Dendritic cell treated with granulocyte-macrophage colony-stimulating factor and Interleukin-4, amounts not matched to agents 40 ng/mL and 50 ng/mL, for 4 days (primary cell): Measurements from ENCODE around the gene NANS.
"Not testable (repeated sequence)": the region's sequence is repeated elsewhere in the genome, so short reads cannot be mapped to it uniquely, and the experiment has no call there.

Experiments used
- H3K27ac Mint-ChIP-seq: one replicate; pipeline ENCODE4 v1.8.0; 2022; ENCODE audit warnings: mild to moderate bottlenecking, mixed read lengths
- H3K27me3 Mint-ChIP-seq: one replicate; pipeline ENCODE4 v1.8.0; 2022; ENCODE audit warnings: mild to moderate bottlenecking, mixed read lengths
- H3K36me3 Mint-ChIP-seq: one replicate; pipeline ENCODE4 v1.8.0; 2022; ENCODE audit warnings: low read depth, mixed read lengths
- H3K4me1 Mint-ChIP-seq: one replicate; pipeline ENCODE4 v1.8.0; 2022; ENCODE audit warnings: low read depth, mixed read lengths
- H3K4me3 Mint-ChIP-seq: one replicate; pipeline ENCODE4 v1.8.0; 2022; ENCODE audit warnings: mild to moderate bottlenecking, moderate library complexity, mixed read lengths
- H3K9me3 Mint-ChIP-seq: one replicate; pipeline ENCODE4 v1.8.0; 2022; ENCODE audit warnings: mixed read lengths
- intact Hi-C: fragments of 100-400 bp; cut with micrococcal nuclease; formaldehyde crosslinking; loops from one replicate; pipeline ENCODE4 v1.15.0; 2022

The NANS gene

GRCh38 chr9:98075332-98075805 lies 18.8 kb downstream of the NANS start:
- Mint-ChIP-seq H3K4me3 (no peak overlapping the region), H3K27me3 (no peaks in the 10 kb centered on the region), H3K27ac (peak overlapping the region; percentile 63), H3K36me3 (peaks cover 72% of the 10 kb centered on the region), H3K4me1 (peaks cover 36% of the 10 kb centered on the region), H3K9me3 (no peaks in the 10 kb centered on the region)
- intact Hi-C loops: loop anchor here (10.0 kb wide), 1 partner anchor 129 kb away; no protein-coding TSS in a partner anchor

- H3K9me3 Mint-ChIP-seq, H3K27ac Mint-ChIP-seq, H3K27me3 Mint-ChIP-seq, H3K4me3 Mint-ChIP-seq: not testable (repeated sequence)
- intact Hi-C loops: loop anchor here (10.0 kb wide), 1 partner anchor 128 kb away; no protein-coding TSS in a partner anchor
- Mint-ChIP-seq H3K4me1 (peaks cover 38% of the 10 kb centered on the region), H3K36me3 (peaks cover 74% of the 10 kb centered on the region)
These were observed 20.0 kb downstream of the NANS start for GRCh38 chr9:98076514-98076890.

GRCh38 chr9:98078895-98079294 lies 22.4 kb downstream of the NANS start:
- intact Hi-C loops: loop anchor here (10.0 kb wide), 1 partner anchor 126 kb away; no protein-coding TSS in a partner anchor
- Mint-ChIP-seq H3K4me3 (no peak overlapping the region), H3K36me3 (peaks cover 79% of the 10 kb centered on the region), H3K9me3 (no peaks in the 10 kb centered on the region), H3K27me3 (no peaks in the 10 kb centered on the region), H3K4me1 (peaks cover 49% of the 10 kb centered on the region), H3K27ac (no peak overlapping the region)

- Mint-ChIP-seq H3K4me3 (no peak overlapping the region), H3K9me3 (no peaks in the 10 kb centered on the region), H3K36me3 (peaks cover 92% of the 10 kb centered on the region), H3K27me3 (no peaks in the 10 kb centered on the region), H3K4me1 (peaks cover 42% of the 10 kb centered on the region), H3K27ac (no peak overlapping the region)
- intact Hi-C loops: loop anchor here (10.0 kb wide), 1 partner anchor 74 kb away; no protein-coding TSS in a partner anchor
These were observed 23.8 kb downstream of the NANS start for GRCh38 chr9:98080326-98080725.

GRCh38 chr9:98080780-98081179 lies 24.2 kb downstream of the NANS start:
- peak overlapping the region; percentile 41 for H3K27ac Mint-ChIP-seq
- H3K9me3 Mint-ChIP-seq: no peaks in the 10 kb centered on the region
- peaks cover 96% of the 10 kb centered on the region for H3K36me3 Mint-ChIP-seq
- peaks cover 41% of the 10 kb centered on the region for H3K4me1 Mint-ChIP-seq
- H3K27me3 Mint-ChIP-seq: no peaks in the 10 kb centered on the region
- intact Hi-C loops: loop anchor here (10.0 kb wide), 1 partner anchor 74 kb away; no protein-coding TSS in a partner anchor
- H3K4me3 Mint-ChIP-seq: no peak overlapping the region

GRCh38 chr9:98081477-98082219 lies 25.1 kb downstream of the NANS start:
- H3K36me3 Mint-ChIP-seq: peaks cover 99% of the 10 kb centered on the region
- H3K27me3 Mint-ChIP-seq: no peaks in the 10 kb centered on the region
- no peaks in the 10 kb centered on the region for H3K9me3 Mint-ChIP-seq
- peaks cover 41% of the 10 kb centered on the region for H3K4me1 Mint-ChIP-seq
- H3K27ac Mint-ChIP-seq: peak overlapping the region; percentile 41
- intact Hi-C loops: loop anchor here (10.0 kb wide), 1 partner anchor 73 kb away; no protein-coding TSS in a partner anchor
- H3K4me3 Mint-ChIP-seq: no peak overlapping the region

GRCh38 chr9:98083061-98083501 lies 26.5 kb downstream of the NANS start:
- Mint-ChIP-seq H3K27ac (peak overlapping the region; percentile 62), H3K27me3 (no peaks in the 10 kb centered on the region), H3K9me3 (no peaks in the 10 kb centered on the region), H3K4me3 (no peak overlapping the region), H3K4me1 (peaks cover 46% of the 10 kb centered on the region), H3K36me3 (peaks cover 99% of the 10 kb centered on the region)
- intact Hi-C loops: loop anchor here (10.0 kb wide), 1 partner anchor 72 kb away; no protein-coding TSS in a partner anchor

- intact Hi-C loops: loop anchor here (10.0 kb wide), 1 partner anchor 71 kb away; no protein-coding TSS in a partner anchor
- Mint-ChIP-seq H3K4me3 (no peak overlapping the region), H3K9me3 (no peaks in the 10 kb centered on the region), H3K36me3 (peaks cover 99% of the 10 kb centered on the region), H3K27me3 (no peaks in the 10 kb centered on the region), H3K4me1 (peaks cover 50% of the 10 kb centered on the region), H3K27ac (peak overlapping the region; percentile 62)
These were observed 27.1 kb downstream of the NANS start for GRCh38 chr9:98083566-98084183.

GRCh38 chr9:98084396-98084795 lies 27.9 kb downstream of the NANS start:
- no peaks in the 10 kb centered on the region for H3K27me3 Mint-ChIP-seq
- intact Hi-C loops: loop anchor here (10.0 kb wide), 1 partner anchor 70 kb away; no protein-coding TSS in a partner anchor
- H3K27ac Mint-ChIP-seq: no peak overlapping the region
- peaks cover 99% of the 10 kb centered on the region for H3K36me3 Mint-ChIP-seq
- H3K4me1 Mint-ChIP-seq: peaks cover 50% of the 10 kb centered on the region
- H3K4me3 Mint-ChIP-seq: no peak overlapping the region
- no peaks in the 10 kb centered on the region for H3K9me3 Mint-ChIP-seq

GRCh38 chr9:98085058-98085457 lies 28.5 kb downstream of the NANS start:
- intact Hi-C loops: loop anchor here (10.0 kb wide), 1 partner anchor 70 kb away; no protein-coding TSS in a partner anchor
- Mint-ChIP-seq H3K27me3 (no peaks in the 10 kb centered on the region), H3K9me3 (no peaks in the 10 kb centered on the region), H3K4me1 (peaks cover 50% of the 10 kb centered on the region), H3K36me3 (peaks cover 99% of the 10 kb centered on the region), H3K4me3 (no peak overlapping the region), H3K27ac (no peak overlapping the region)

GRCh38 chr9:98085944-98086343 lies 29.4 kb downstream of the NANS start:
- no peak overlapping the region for H3K27ac Mint-ChIP-seq
- H3K4me3 Mint-ChIP-seq: no peak overlapping the region
- intact Hi-C loops: loop anchor here (10.0 kb wide), 1 partner anchor 69 kb away; no protein-coding TSS in a partner anchor
- no peaks in the 10 kb centered on the region for H3K9me3 Mint-ChIP-seq
- peaks cover 100% of the 10 kb centered on the region for H3K36me3 Mint-ChIP-seq
- no peaks in the 10 kb centered on the region for H3K27me3 Mint-ChIP-seq
- peaks cover 46% of the 10 kb centered on the region for H3K4me1 Mint-ChIP-seq

GRCh38 chr9:98086461-98086860 lies 29.9 kb downstream of the NANS start:
- peak overlapping the region; percentile 13 for H3K27ac Mint-ChIP-seq
- H3K4me1 Mint-ChIP-seq: peaks cover 41% of the 10 kb centered on the region
- H3K36me3 Mint-ChIP-seq: peaks cover 97% of the 10 kb centered on the region
- no peak overlapping the region for H3K4me3 Mint-ChIP-seq
- intact Hi-C loops: loop anchor here (10.0 kb wide), 1 partner anchor 68 kb away; no protein-coding TSS in a partner anchor
- no peaks in the 10 kb centered on the region for H3K9me3 Mint-ChIP-seq
- no peaks in the 10 kb centered on the region for H3K27me3 Mint-ChIP-seq

GRCh38 chr9:98087420-98088354 lies 31.2 kb downstream of the NANS start:
- no peaks in the 10 kb centered on the region for H3K27me3 Mint-ChIP-seq
- peak overlapping the region; percentile 13 for H3K27ac Mint-ChIP-seq
- peak overlapping the region; percentile 63 for H3K4me3 Mint-ChIP-seq
- peaks cover 97% of the 10 kb centered on the region for H3K36me3 Mint-ChIP-seq
- H3K9me3 Mint-ChIP-seq: no peaks in the 10 kb centered on the region
- intact Hi-C loops: loop anchor here (10.0 kb wide), 1 partner anchor 67 kb away; no protein-coding TSS in a partner anchor
- peaks cover 31% of the 10 kb centered on the region for H3K4me1 Mint-ChIP-seq
